ENCODE results near the gene ATG2A. TPM values are rescaled to one million over a fixed set of nuclear protein-coding genes. Genes with fewer than 3 reads are reported as not detected.

The ATG2A gene
- total RNA-seq, 1 donor from 2014 or later, result 22.4 TPM

GRCh38 chr11:64888406-64888728 lies 28.6 kb downstream of the ATG2A start:
- no peak overlapping the region for H3K27ac Mint-ChIP-seq (ENCODE audit: unreplicated experiment)

GRCh38 chr11:64887757-64888405 lies 29.1 kb downstream of the ATG2A start:
- Mint-ChIP-seq H3K9me3 (ENCODE audit: unreplicated experiment) (no peaks in the 10 kb centered on the region), H3K36me3 (ENCODE audit: low read depth, unreplicated experiment) (no peaks in the 10 kb centered on the region), H3K27ac (ENCODE audit: unreplicated experiment) (peak overlapping the region; percentile 80), H3K4me1 (ENCODE audit: unreplicated experiment) (peaks cover 13% of the 10 kb centered on the region), H3K4me3 (ENCODE audit: unreplicated experiment) (peak overlapping the region; percentile 77), H3K27me3 (ENCODE audit: unreplicated experiment) (peaks cover 5% of the 10 kb centered on the region)
- TF ChIP-seq CTCF (IDR thresholded peaks at IDR 0.05; ENCODE audit: unreplicated experiment), result peak; percentile 99
- DNase-seq (ENCODE audit: low spot score), result peak; percentile 86

More at GRCh38 chr11:64888406-64888728, 28.6 kb downstream of the ATG2A start:
- TF ChIP-seq CTCF (IDR thresholded peaks at IDR 0.05; ENCODE audit: unreplicated experiment), result no peak
- Mint-ChIP-seq H3K4me3 (ENCODE audit: unreplicated experiment) (peak overlapping the region; percentile 77), H3K4me1 (ENCODE audit: unreplicated experiment) (peaks cover 13% of the 10 kb centered on the region), H3K27me3 (ENCODE audit: unreplicated experiment) (peaks cover 5% of the 10 kb centered on the region), H3K36me3 (ENCODE audit: low read depth, unreplicated experiment) (no peaks in the 10 kb centered on the region), H3K9me3 (ENCODE audit: unreplicated experiment) (no peaks in the 10 kb centered on the region)
- no peak for DNase-seq (ENCODE audit: low spot score)

GRCh38 chr11:64887234-64887756 lies 29.7 kb downstream of the ATG2A start:
- Mint-ChIP-seq H3K36me3 (ENCODE audit: low read depth, unreplicated experiment) (no peaks in the 10 kb centered on the region), H3K4me3 (ENCODE audit: unreplicated experiment) (peak overlapping the region; percentile 82), H3K4me1 (ENCODE audit: unreplicated experiment) (peaks cover 13% of the 10 kb centered on the region), H3K27ac (ENCODE audit: unreplicated experiment) (no peak overlapping the region), H3K9me3 (ENCODE audit: unreplicated experiment) (no peaks in the 10 kb centered on the region), H3K27me3 (ENCODE audit: unreplicated experiment) (peaks cover 5% of the 10 kb centered on the region)
- TF ChIP-seq CTCF (IDR thresholded peaks at IDR 0.05; ENCODE audit: unreplicated experiment), result no peak
- no peak for DNase-seq (ENCODE audit: low spot score)

- H3K4me1 Mint-ChIP-seq (ENCODE audit: unreplicated experiment), result peaks cover 13% of the 10 kb centered on the region
- peaks cover 2% of the 10 kb centered on the region for H3K27me3 Mint-ChIP-seq (ENCODE audit: unreplicated experiment)
- no peak for DNase-seq (ENCODE audit: low spot score)
- H3K9me3 Mint-ChIP-seq (ENCODE audit: unreplicated experiment), result no peaks in the 10 kb centered on the region
- no peak overlapping the region for H3K27ac Mint-ChIP-seq (ENCODE audit: unreplicated experiment)
- no peaks in the 10 kb centered on the region for H3K36me3 Mint-ChIP-seq (ENCODE audit: low read depth, unreplicated experiment)
- no peak overlapping the region for H3K4me3 Mint-ChIP-seq (ENCODE audit: unreplicated experiment)
- no peak for TF ChIP-seq CTCF (IDR thresholded peaks at IDR 0.05; ENCODE audit: unreplicated experiment)
Observed at GRCh38 chr11:64885367-64886286, 31.4 kb downstream of the ATG2A start.

Data from endothelial cell (in vitro differentiated cells).